HCT116 (cell line): ENCODE data around the gene FASTKD2.

Source experiments
- EGR1 ChIP-seq: IDR thresholded peaks from 2 replicates; pipeline ENCODE4 v1.6.1; 2012; ENCODE audit warnings: low read depth
- ELF1 ChIP-seq: IDR thresholded peaks from 2 replicates; pipeline ENCODE4 v1.6.1; 2012; ENCODE audit warnings: low read depth, borderline replicate concordance
- EZH2 ChIP-seq: fragments of 200-600 bp; sonication (generic); IDR thresholded peaks from 2 replicates; pipeline ENCODE4 v1.6.1; 2017; ENCODE audit warnings: antibody characterized with exemption, mixed run types
- EZH2phosphoT487 ChIP-seq: fragments of 200-600 bp; IDR thresholded peaks from 2 replicates; pipeline ENCODE4 v1.6.1; 2018; ENCODE audit warnings: antibody characterized with exemption, borderline replicate concordance
- POLR2A ChIP-seq: IDR thresholded peaks from 2 replicates; pipeline ENCODE4 v1.7.0; 2011; ENCODE audit warnings: borderline replicate concordance; ENCODE audit not compliant: insufficient read depth, insufficient read length; ENCODE audit errors: extremely low read depth
- POLR2AphosphoS5 ChIP-seq: IDR thresholded peaks from 2 replicates; pipeline ENCODE4 v1.6.1; 2011; ENCODE audit warnings: mild to moderate bottlenecking, low read depth, low read length, moderate library complexity
- REST ChIP-seq: IDR thresholded peaks from 2 replicates; pipeline ENCODE4 v1.6.1; 2012; ENCODE audit warnings: low read depth
- SIN3A ChIP-seq: IDR thresholded peaks from 2 replicates; pipeline ENCODE4 v1.6.1; 2012; ENCODE audit warnings: low read depth
- SP1 ChIP-seq: IDR thresholded peaks from 2 replicates; pipeline ENCODE4 v1.6.1; 2012; ENCODE audit warnings: low read depth
- SRF ChIP-seq: IDR thresholded peaks from 2 replicates; pipeline ENCODE4 v1.6.1; 2012; ENCODE audit warnings: low read depth
- YY1 ChIP-seq: IDR thresholded peaks from 2 replicates; pipeline ENCODE4 v1.6.1; 2011; ENCODE audit warnings: low read length, low read depth, moderate library complexity, mild to moderate bottlenecking; ENCODE audit not compliant: insufficient replicate concordance; ENCODE audit errors: extremely low read depth
- ZNF274 ChIP-seq: fragments of 200-500 bp; sonication (Bioruptor generic); IDR thresholded peaks from 2 replicates; pipeline ENCODE4 v1.6.1; 2014; ENCODE audit warnings: mild to moderate bottlenecking, low read depth, low read length, inconsistent platforms
- TF ChIP-seq, protein P1 (sequence below), 3 experiments: fragments of 200-600 bp in 1 of 3; sonication (generic) in 1 of 3; IDR thresholded peaks in 2 of 3; conservative IDR thresholded peaks in 1 of 3; 2 replicates each; pipeline ENCODE4 v1.5.1; 2012 to 2017; ENCODE audit warnings: low read depth in 2 of 3, low read length in 2 of 3, antibody characterized with exemption in 1 of 3, borderline replicate concordance in 1 of 3, control low read depth in 1 of 3, mild to moderate bottlenecking in 1 of 3, mixed read lengths in 1 of 3, mixed run types in 1 of 3, moderate library complexity in 1 of 3; ENCODE audit not compliant: insufficient read depth in 1 of 3
- TF ChIP-seq, protein P2 (sequence below): IDR thresholded peaks from 2 replicates; pipeline ENCODE4 v1.6.1; 2012

GRCh38 chr2:206804326-206804725 is 38.9 kb downstream of the FASTKD2 start:
- TF ChIP-seq, protein P1, sequence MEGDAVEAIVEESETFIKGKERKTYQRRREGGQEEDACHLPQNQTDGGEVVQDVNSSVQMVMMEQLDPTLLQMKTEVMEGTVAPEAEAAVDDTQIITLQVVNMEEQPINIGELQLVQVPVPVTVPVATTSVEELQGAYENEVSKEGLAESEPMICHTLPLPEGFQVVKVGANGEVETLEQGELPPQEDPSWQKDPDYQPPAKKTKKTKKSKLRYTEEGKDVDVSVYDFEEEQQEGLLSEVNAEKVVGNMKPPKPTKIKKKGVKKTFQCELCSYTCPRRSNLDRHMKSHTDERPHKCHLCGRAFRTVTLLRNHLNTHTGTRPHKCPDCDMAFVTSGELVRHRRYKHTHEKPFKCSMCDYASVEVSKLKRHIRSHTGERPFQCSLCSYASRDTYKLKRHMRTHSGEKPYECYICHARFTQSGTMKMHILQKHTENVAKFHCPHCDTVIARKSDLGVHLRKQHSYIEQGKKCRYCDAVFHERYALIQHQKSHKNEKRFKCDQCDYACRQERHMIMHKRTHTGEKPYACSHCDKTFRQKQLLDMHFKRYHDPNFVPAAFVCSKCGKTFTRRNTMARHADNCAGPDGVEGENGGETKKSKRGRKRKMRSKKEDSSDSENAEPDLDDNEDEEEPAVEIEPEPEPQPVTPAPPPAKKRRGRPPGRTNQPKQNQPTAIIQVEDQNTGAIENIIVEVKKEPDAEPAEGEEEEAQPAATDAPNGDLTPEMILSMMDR (IDR thresholded peaks at IDR 0.05 in 2 of 3, conservative IDR thresholded peaks at IDR 0.05 in 1 of 3; ENCODE audit: borderline replicate concordance in 1 of 3, insufficient read depth in 1 of 3, low read depth in 2 of 3, low read length in 2 of 3) = no peak
- no peak for TF ChIP-seq EZH2
- TF ChIP-seq POLR2A = no peak
- TF ChIP-seq POLR2AphosphoS5 = no peak
- TF ChIP-seq REST = no peak
- TF ChIP-seq SIN3A = no peak
- TF ChIP-seq EZH2phosphoT487 = no peak
- TF ChIP-seq SRF = no peak
- no peak for TF ChIP-seq ELF1
- TF ChIP-seq YY1 = no peak
- TF ChIP-seq, protein P2, sequence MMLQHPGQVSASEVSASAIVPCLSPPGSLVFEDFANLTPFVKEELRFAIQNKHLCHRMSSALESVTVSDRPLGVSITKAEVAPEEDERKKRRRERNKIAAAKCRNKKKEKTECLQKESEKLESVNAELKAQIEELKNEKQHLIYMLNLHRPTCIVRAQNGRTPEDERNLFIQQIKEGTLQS = no peak
- no peak for TF ChIP-seq EGR1
- no peak for TF ChIP-seq SP1
- TF ChIP-seq ZNF274 = no peak
